GM19372 (cell line): ENCODE results near the gene TMC1.
"Not testable (repeated sequence)": the region's sequence is repeated elsewhere in the genome, so short reads cannot be mapped to it uniquely, and the experiment has no call there.

Experiments used
- ATAC-seq: cut with Tn5 transposase; IDR thresholded peaks from one replicate; pipeline ENCODE4 v1.9.1; 2021; ENCODE audit warnings: mild to moderate bottlenecking, low read depth, moderate library complexity; ENCODE audit not compliant: unreplicated experiment

TMC1 gene

GRCh38 chr9:72856972-72857623, 335.7 kb downstream of the TMC1 start:
- peak; percentile 58 for ATAC-seq

GRCh38 chr9:72857624-72857996, 336.2 kb downstream of the TMC1 start:
- ATAC-seq, result no peak

- no peak for ATAC-seq
Observed at GRCh38 chr9:72858089-72858912, 336.9 kb downstream of the TMC1 start.

GRCh38 chr9:72862788-72863187, 341.4 kb downstream of the TMC1 start:
- not testable (repeated sequence) for ATAC-seq

- ATAC-seq, result no peak
Observed at GRCh38 chr9:72863456-72864094, 342.2 kb downstream of the TMC1 start.

GRCh38 chr9:72864327-72864726, 342.9 kb downstream of the TMC1 start:
- no peak for ATAC-seq

DNA sequence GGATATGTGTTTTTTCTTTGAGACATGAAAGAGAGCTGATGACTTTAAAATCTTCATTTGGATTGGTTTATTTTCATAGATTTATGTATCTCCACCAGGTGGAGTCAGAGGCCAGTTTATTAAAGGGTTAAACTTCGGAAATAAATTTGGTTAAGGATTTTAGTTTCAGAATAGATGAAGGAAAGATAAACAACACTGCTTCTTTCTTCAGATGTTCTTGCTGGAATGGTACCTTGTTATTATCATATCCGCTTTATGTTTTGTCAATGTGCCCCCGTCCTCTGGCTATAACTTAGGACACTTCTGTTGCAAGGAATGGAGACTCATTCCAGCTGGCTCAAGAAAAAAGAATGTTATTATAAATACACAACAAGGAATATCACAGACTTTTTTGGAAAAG, 350.3 kb downstream of the TMC1 start:
- ATAC-seq, result no peak

DNA sequence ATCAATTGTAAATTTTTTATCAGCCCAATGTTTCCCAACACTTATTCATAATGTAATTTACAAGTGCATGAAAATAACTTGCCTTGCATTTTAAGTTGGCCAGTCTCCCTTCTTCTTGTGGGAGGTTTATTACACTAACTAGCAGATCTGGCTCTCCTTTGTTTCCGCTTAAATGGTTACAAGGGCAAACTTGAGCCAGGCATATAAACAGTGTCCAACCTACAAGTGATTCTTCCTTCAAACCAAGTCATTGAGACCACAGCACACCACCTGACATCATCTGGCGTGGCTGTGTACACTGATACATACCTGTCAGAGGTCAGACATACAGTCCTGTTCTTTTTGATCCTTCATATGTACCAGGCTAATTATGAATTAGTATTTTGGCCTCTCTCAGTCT, 351.3 kb downstream of the TMC1 start:
- no peak for ATAC-seq

GRCh38 chr9:72873456-72873855, 352.0 kb downstream of the TMC1 start:
- no peak for ATAC-seq

GRCh38 chr9:72874344-72874743, 352.9 kb downstream of the TMC1 start:
- no peak for ATAC-seq

- no peak for ATAC-seq
Observed at GRCh38 chr9:72875221-72875620, 353.8 kb downstream of the TMC1 start.

DNA sequence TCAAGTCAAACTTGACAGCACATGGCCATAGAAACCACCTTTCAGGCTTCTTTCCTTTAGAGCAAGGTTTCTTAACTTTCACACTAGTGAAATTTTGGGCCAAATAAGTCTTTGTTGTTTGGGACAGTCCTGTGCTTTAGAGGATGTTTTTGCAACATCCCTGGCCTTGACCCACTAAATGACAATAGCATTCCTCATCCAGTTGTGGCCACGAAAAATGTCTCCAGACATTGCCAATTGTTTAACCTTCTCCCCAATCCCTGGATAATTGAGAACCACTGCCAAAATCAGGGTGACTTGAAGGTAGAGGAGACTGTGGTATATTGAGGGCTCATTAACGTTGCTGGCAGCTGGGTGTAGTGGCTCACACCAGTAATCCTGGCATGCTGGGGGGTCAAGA, 359.4 kb downstream of the TMC1 start:
- ATAC-seq, result no peak

DNA sequence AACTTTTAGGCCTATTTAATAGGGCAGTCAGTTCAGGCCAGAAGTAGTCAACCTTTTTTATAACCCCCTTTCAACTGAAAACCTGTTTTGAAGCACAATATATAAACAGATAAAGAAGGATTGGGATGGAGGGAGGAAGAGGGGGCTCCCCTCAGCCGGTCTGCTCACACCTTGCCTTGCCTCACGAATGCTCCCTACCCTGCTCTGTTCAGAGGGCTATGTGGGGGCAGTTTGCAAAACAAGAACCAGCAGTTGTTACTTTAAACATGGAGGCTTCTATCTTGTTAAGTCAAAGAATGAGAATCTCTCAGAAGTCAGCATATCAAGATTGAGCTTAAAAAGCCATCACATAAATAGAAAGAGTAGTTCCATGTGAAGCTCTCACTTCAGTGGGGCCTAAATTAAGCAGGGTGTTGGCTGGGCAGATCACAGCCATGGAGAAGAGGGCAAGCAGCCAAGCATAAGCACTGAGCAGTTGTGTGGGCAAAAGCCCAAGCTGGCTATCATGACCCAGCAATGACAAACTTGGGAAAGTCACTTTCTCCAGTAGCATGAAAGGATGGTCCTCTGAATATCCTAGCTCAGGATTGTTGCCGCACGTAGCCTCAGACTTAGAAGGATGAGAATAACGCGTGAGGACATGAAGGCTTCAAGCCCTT, 360.8 kb downstream of the TMC1 start:
- no peak for ATAC-seq

DNA sequence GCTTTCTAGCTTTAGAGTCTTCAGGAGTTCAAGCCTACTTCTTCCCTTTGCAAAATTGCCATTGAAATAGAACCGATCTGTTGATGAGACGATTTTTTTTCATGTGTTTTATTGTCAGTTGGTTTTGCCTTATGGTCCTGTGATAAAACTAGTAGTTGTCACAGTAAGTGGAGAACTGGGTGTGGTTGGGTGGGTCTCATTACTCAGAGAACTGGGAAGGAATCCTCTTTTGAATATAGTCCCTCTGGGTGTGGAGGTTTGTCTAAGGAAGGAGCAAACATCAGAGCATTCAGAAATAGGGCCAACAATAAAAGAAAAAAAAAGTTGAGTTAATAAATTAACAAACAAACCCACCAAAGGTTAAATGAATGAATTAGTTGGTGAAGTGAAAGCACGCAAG, 362.5 kb downstream of the TMC1 start:
- no peak for ATAC-seq

DNA sequence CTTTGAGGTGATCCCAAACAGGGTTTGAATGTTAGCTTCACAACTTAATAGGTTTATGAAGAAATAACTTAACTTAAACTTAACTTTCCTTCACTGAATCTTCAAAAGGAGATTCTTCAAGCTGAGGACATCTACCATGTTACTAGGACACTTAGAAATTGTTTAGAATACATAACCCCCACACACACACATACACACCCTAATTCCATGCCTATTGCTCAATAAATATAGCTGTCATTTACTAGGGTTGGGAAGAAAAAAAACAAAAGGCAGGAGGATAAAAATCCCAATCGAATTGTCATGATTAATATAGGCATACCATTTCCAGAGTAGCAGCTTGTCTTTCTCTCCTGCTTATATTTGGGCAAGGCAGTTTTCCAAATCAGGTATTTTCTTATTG, 363.1 kb downstream of the TMC1 start:
- ATAC-seq, result no peak
